Measurements from ENCODE around the gene MRPL44.

Gene MRPL44

DNA sequence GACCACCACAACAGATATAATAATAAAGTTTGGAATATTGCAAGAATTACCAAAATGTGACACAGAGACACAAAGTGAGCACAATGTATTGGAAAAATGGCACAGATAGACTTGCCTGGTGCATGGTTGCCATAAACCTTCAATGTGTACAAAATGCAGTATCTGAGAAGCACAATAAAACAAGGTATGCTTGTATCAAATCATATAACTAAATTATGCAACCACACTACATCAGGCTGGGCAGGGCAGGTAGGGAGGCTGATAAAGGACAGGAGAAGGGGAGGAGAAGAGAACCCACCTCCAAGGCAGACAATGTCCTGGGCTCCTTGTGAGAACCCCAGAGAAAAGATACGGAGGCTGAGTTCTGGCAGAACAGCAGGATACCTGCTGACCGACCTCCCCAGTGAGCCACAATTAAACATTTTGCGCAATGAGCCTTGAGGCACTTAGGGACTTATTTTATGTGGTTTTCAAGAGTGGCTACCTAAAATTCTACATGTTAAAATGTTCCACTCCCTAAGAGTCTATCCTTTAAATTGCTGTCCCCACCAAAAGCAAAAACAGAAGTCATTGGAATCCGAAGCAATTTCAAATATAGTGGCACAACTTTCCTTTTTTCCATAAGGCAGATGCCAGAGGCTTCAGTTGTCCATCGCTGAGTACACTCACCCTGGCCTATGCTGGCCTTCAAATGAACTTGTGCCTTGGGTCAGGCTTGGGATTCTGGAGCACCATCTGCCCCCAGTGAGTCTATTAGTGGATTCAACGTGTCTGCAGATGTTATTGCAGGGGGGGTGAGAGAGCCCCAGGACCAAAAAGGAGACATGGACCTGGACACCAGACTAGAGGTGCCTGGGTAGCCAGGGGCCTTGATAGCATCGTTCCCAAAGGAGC is 28.9 kb upstream of the MRPL44 start:
- H3K4me3 ChIP-seq (replicated peaks in 1 of 2; ENCODE audit: low read depth in 2 of 2, low read length in 2 of 2), result no peak overlapping the region
- no peak for DNase-seq (ENCODE audit: low read depth in 2 of 2)
- TF ChIP-seq, protein P1, sequence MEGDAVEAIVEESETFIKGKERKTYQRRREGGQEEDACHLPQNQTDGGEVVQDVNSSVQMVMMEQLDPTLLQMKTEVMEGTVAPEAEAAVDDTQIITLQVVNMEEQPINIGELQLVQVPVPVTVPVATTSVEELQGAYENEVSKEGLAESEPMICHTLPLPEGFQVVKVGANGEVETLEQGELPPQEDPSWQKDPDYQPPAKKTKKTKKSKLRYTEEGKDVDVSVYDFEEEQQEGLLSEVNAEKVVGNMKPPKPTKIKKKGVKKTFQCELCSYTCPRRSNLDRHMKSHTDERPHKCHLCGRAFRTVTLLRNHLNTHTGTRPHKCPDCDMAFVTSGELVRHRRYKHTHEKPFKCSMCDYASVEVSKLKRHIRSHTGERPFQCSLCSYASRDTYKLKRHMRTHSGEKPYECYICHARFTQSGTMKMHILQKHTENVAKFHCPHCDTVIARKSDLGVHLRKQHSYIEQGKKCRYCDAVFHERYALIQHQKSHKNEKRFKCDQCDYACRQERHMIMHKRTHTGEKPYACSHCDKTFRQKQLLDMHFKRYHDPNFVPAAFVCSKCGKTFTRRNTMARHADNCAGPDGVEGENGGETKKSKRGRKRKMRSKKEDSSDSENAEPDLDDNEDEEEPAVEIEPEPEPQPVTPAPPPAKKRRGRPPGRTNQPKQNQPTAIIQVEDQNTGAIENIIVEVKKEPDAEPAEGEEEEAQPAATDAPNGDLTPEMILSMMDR (IDR thresholded peaks at IDR 0.05; ENCODE audit: low read depth, low read length), result no peak

DNA sequence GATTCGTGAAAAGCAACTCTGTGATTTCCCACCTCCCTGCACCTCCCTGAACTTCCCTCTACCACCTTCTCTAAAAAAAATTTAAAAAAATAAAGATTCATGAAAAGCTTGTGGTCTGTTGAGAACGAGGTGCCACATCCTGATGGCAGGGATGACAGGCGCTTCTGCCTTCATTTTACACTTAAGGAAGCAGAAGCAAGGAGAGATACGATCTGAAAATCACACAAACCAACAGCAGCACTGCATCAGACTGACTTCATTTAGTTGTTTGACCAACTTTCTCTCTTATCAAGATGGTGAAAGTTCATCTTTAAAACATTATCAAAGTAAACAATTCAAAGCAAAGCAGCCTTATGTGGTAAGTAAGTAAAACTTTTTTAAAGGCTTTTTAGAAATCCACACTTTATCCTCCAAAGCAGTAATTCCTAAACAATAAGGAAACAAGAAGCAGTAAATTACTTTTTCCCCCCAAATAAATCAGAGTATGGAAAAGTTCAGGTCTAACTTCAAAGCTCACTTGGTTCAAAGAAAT is 27.6 kb upstream of the MRPL44 start:
- H3K4me3 ChIP-seq (replicated peaks in 1 of 2; ENCODE audit: low read depth in 2 of 2, low read length in 2 of 2), result no peak overlapping the region
- TF ChIP-seq, protein P1 (IDR thresholded peaks at IDR 0.05; ENCODE audit: low read depth, low read length), result no peak

DNA sequence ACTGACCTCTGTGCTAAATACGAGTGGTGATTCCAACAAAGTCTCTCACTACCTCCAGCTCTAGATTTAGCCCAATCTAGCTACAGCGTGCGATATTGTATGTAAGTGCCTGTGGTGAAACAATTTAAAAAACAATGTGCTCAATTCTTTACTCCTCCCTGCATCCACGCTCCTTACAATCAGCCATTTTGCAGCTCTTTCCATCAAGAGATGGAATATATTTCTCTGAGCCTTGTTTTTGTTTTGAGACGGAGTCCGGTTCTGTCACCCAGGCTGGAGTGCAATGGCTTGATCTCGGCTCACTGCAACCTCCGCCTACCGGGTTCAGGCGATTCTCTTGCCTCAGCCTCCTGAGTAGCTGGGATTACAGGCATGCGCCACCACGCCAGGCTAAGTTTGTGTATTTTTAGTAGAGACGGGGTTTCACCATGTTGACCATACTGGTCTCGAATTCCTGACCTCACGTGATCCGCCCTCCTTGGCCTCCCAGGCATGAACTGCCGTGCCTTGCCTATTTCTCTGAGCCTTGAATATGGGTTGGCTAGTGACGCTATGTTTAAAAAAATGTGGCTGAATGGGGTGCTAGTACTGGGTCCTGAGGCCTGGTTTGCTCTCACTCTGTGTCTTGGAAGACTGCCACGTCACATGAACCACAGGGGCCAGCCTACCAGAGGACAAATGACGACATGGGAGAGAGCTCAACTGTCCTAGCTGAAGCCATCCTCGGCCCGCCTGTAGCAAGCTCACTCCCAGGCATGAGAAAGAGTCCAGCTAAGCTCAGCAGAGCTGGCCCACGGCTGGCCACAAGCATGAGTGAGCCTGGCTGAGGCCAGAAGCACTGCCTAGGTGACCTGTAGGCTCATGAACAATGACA is 26.9 kb upstream of the MRPL44 start:
- no peak overlapping the region for H3K4me3 ChIP-seq (replicated peaks in 1 of 2; ENCODE audit: low read depth in 2 of 2, low read length in 2 of 2)
- peak in 1 of 2 donors; percentile 75 for DNase-seq (ENCODE audit: low read depth in 2 of 2)
- TF ChIP-seq, protein P1 (IDR thresholded peaks at IDR 0.05; ENCODE audit: low read depth, low read length), result no peak

More for the DNA sequence above, 27.6 kb upstream of the MRPL44 start:
- DNase-seq (ENCODE audit: low read depth in 2 of 2), result no peak

DNA sequence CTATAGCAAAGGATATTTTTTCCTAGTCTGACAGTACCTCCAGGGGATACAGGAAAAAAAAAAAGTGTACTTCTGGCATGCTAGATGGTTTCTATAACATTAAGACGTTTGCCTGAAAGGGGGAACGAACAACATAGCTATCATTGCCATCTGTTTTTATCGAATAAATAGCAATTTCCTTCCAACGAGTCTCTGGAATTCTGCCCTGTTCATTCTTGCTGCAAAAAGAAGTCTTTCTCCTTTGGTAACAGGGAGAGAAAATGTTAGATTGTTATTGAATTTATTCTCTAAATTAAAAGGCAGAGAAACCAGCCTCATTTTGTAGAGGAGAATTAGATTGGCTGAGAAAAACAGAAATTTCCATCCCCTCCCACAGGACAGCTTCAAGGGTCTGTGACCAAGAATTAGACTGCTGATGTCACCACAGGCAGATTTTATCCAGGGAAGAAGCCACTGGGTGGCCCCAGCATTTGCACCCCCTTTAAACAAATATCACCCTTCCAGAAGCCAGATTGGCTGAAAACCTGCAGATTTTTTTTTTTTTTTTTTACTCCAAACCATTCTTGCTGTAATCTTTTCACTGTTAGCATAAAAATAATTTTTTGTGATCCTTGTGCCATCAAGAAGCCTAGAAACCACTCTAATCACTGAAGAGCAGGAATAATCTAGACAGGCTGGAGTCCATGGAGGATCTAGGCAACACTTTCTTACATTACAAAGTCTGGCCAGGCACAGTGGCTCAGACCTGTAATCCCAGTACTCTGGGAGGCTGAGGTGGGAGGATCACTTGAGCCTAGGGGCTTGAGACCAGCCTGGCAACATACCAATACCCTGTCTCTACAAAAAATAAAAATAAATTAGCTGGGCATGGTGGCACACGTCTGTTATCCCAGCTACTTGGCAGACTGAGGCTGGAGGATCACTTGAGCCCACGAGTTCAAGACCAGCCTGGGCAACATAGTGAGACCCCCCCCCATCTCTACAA is 24.2 kb upstream of the MRPL44 start:
- TF ChIP-seq, protein P1 (IDR thresholded peaks at IDR 0.05; ENCODE audit: low read depth, low read length), result no peak
- H3K4me3 ChIP-seq (replicated peaks in 1 of 2; ENCODE audit: low read depth in 2 of 2, low read length in 2 of 2), result no peak overlapping the region
- DNase-seq (ENCODE audit: low read depth in 2 of 2), result no peak

DNA sequence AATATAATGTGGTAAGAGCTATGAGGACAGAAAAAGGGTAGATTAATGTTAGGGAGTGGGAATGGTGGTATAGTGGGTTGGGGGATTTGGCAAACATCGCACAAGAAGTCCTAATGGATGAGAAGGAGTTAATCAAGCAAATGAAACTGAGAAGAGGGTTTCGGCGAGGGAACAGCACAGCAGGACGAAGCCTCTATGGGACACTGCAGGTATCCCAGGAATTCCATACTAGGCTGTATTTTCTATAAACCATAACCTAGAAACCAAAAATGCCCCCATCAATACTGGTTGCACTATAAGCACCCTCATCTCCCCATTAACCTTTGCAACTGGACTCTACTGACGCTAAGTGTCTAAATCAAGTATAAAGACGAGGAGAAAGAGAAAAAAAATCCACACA is 22.4 kb upstream of the MRPL44 start:
- TF ChIP-seq, protein P1 (IDR thresholded peaks at IDR 0.05; ENCODE audit: low read depth, low read length), result no peak
- no peak overlapping the region for H3K4me3 ChIP-seq (replicated peaks in 1 of 2; ENCODE audit: low read depth in 2 of 2, low read length in 2 of 2)
- no peak for DNase-seq (ENCODE audit: low read depth in 2 of 2)

Measured in cardiac fibroblast (primary cell).